Astrocyte (in vitro differentiated cells and primary cell): Measurements from ENCODE around the gene FAM107B.

ENCODE experiments used
- CTCF ChIP-seq: IDR thresholded peaks from 2 replicates; pipeline ENCODE4 v1.5.1; 2011; ENCODE audit warnings: low read depth, mild to moderate bottlenecking, inconsistent platforms, low read length, moderate library complexity; ENCODE audit not compliant: insufficient read depth
- EZH2 ChIP-seq: IDR thresholded peaks from 2 replicates; pipeline ENCODE4 v1.6.1; 2012; ENCODE audit warnings: mild to moderate bottlenecking, low read length, inconsistent platforms; ENCODE audit not compliant: insufficient read depth

DNA sequence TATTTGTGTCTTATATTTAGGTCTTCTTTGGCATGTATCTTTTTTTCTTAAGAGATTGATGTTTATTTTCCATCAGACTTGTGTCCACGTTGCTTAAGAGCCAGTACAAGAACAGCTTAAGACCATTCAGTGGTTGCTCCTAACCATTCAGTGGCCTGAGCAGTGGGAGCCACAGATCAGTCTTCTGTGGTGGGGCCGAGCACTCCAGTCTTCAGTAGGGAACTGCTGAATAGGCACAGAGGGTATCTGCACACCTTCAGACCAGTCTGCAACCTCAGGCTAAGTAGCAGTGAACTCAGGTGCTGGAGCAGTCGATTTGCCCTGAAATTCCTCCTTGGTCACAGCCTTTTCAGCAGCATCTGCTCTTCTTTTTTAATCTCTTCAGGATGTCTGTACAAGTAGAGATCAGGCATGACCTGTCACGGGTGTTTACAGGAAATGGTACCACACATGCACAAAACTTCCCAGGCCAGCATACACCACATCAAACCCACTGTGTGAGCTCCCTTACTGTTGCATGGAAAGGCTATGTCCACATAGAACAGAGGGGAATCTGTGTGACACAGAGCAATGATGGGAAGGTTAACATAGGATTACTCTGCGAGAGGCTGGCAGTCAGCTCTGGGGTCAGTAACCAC lies 51.5 kb downstream of the FAM107B start:
- no peak for TF ChIP-seq CTCF
- TF ChIP-seq EZH2: no peak
